Inferior parietal cortex (tissue), 1 donor: ENCODE measurements around the gene ANKRD62.
"Not testable (repeated sequence)": the region's sequence is repeated elsewhere in the genome, so short reads cannot be mapped to it uniquely, and the experiment has no call there.

ENCODE experiments used
- DNase-seq: peaks from one replicate; pipeline ENCODE4 v3.0.0-alpha.2; 2016; ENCODE audit errors: extremely low spot score

ANKRD62 gene

DNA sequence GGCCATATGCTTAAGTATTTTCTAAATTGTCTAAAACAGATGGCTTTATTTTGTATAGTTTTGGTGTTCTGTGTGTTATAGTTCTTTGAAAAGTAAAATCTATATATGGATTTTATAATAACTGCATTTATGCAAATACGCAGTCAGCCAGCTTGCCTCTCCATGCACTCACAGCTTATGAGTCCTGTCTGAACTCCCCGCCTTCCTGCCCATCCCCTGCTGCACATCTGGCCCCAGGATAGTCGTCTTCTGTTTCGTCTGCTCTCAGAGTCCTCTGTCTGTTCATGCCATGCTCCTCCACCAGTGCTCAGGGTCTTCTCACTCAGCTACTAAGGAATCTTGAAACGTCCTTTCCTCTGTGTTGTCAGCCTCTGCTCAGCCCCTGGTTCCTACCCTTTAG is 28.2 kb upstream of the ANKRD62 start:
- no peak for DNase-seq

DNA sequence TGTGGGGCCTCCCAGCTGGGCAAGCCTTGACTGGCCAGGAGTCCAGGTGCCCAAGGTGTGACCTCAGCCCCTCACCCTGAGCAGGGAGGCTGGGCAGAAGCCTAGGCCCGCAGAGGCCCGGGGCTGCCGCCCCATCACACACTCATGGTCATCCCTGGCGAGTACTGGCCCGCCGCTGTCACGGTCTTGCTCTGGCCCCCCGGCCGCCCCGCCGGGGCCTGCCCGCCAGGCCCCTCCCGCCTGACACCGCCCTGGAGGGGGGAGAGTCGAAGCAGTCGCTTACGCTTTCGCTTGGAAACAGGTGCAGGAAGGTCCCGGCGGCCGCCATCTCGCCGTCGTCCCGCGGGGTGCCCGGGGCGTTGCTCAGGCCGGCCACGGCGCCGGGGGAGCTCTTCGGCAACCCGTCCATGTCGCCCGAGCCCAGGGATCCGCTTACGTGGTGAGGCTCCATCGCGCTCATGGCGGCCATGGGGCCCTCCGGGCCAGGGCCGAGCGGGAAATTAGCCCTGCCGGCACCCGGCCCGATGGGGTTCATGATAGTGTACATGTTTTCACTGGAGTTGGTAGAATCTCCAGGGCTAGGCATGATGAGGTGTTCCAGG is 26.6 kb upstream of the ANKRD62 start:
- DNase-seq: no peak

DNA sequence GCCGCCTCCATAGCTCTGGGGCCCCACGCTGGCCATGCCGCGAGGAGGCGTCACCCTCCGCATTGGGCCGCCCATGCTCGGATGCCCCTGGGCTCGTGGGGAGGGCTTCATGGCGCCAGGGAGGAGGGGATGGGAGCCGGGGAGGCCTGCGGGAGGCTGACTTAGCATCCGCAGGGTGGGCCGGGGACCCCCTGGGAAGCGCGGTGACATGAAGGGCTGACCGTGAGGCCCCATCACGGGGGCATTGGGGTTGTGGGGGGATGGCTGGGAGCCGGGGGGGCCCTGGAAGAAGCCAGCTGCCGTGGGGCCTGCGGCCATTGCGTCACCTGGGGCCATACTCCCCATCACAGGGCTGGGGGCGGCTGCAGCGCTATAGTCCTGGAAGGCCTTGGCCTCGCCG is 26.0 kb upstream of the ANKRD62 start:
- DNase-seq: no peak

DNA sequence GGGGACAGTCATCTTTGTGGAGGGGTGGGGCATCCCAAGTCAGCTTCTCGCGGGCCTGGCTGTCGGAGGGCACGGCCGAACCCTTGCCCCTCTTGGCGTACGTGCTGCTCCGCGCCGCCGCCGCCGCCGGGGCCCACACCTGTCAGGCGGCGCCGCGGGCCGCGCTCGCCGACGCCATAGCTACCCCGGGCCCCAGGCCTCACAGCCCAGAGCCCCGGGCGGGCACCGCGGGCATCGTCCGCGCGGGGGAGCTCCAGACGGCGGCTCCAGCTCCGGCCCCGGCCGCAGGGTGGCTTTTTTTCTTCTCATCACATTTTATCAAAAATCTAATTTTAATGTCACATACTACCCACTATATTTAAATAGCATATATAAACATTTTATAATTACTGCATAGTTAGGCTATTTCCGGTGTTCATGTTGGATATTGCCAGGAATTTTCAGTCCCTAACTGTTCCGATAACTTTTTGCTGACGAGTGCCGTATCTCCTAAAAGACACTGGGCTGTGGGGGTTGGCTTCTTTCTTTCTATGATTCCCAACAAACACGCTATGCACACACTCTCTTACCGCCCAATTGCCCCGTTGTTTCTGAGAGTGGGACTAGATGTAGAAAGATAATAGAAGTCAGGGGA is 25.2 kb upstream of the ANKRD62 start:
- not testable (repeated sequence) for DNase-seq

DNA sequence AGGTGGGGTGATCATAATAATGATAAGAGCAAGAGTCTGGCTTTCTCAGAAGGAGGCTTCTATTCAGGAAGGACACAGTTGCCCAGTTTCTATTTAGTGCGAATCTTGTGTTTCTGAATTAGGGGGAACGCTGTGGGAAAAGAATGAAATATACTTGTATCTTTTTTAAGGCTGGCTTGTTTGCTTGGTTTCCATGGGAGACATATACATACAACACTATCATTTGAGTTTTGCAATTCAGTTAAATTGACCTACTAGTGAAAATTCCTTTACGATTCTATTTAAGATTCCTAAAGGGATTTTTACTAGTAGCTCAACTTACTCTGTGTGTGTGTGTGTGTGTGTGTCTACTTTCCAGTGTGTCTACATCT is 24.7 kb upstream of the ANKRD62 start:
- DNase-seq: no peak

DNA sequence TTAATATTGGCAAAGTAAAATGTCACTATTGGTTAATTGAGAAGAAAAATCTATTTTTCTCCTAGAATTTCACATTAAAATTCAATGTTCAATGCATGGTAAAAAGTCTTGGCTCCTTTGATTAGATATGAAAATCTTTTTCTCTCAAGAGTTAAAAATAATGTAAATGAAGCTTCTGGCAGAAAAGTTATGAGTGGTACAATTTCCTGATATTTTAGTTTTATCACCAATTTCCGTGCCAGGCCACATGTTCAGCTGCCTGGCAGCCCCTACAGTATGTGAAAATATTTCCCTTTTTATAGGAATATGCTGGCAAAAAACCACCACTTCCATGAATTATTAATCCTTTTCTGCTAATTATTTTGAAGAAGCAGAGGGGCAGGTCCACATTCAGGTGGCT is 22.6 kb upstream of the ANKRD62 start:
- not testable (repeated sequence) for DNase-seq

DNA sequence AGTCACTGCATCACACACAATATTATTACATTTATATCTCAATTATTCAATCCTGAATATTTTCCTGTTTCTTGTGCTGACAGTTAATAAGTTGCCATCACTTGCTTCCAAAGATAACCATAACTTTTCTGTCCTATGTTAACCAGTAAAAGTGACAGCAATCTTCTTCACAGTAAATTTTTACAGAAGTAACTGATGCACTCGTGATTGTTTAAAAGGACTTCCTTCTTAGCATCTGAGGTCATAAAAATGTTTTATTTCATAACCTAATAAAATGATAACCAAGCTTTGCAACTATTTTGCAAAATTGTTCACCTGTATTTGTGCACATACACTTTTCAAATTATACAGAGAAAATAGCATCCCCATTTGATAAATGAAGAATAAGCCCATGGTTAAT is 20.6 kb upstream of the ANKRD62 start:
- DNase-seq: no peak

DNA sequence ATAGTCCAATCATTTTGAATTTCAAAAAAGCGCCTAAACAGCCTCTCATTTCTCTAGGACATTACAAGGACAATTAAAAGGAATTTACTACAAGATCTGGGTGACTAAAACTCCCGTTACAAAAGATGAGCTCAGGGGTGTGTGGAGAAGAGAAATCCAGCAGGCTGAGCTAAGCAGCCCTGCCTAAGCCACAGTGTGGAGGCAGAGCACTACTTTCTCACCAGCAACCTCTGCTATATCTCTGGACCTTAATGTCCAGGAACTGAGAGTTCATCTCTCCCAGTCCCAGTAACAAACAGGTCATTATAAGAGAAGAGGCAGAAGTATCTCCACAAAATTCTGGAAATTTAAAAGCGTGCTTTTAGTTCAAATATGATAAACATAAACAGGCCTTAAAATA is 18.9 kb upstream of the ANKRD62 start:
- no peak for DNase-seq

DNA sequence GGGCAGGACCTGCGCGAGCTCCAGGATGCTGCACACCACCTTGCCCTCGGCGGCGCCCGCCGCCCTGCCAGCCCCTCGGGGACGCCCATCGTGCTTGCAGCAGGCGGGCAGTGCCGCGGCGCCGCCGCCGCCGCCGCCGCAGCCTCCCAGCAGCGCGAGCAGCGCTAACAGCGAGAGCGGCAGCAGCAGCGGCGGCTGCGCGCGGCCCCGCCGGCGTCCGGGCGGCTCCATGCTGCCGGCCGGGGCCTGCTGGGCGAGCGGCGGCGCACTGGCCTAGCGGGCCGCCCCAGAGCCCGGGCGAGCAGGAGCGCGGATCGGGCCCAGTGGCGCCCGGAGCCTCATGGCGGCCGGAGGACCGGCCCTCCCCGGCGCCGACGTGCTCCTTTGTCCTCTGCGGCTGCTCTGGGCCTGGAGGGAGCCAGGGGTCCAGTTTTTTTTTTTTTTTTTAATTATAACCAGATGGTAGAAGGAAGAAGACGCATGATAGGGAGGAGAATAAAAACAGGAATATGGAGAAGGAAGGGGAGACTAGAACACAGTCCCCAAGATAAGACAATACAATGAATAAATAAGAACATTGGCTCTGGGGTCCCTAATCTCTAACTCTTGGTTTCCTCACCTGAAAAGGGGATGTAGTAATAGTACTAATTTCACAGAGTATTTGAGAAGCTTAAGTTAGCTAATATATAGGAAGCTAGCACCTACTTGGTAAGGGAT is 17.1 kb upstream of the ANKRD62 start:
- DNase-seq: no peak

DNA sequence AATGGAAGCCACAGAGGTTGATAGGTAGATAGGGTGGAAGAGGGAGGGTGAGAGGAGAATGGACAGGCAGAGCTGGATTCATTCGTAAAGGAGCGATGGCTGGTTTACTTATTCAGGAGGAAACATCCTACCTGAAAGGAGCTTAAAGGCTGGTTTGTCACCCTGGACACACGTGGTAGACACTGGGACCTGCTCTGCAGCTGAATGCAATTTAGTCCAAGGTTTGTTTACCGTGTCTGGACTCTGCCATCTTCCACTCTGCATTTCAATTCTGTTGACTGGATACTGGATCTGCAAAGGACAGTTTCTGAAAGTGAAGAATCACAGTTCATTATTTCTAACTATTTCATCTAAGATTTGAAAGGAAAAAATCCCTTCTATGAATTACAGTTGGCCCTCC is 15.6 kb upstream of the ANKRD62 start:
- not testable (repeated sequence) for DNase-seq

DNA sequence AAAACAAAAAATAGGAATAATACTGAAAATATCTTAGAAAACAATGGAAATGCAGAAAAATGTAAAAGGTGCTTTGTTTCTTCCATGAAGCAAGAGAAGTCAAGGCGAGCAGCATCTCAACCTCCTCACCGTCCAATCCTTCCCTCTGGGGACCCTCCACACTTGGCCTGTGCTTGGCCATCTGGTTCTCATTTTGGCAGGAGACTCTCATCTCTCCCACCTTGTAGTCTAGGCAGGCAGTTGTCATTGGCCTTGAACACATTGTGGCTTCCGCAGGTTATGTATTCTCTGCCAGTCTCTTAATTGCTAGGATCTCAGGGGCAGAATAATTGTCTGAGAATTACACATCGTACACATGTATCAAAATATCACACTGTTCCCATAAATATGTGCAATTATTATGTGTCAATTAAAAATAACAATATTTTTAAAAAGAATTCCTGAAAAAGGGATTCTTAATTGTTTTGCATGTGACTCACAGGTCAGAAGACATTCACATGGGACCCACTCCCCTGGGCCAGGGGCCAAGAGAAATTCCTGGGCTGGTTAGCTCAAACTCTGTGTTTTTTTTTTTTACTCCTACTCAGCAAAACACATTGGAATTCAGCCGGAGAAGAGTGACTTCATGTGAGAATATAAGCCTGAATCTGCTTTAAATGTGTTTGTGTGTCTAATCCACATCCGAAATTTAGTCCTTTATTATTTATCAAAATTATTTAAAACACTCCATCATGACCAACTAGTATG is 14.0 kb upstream of the ANKRD62 start:
- DNase-seq: no peak

DNA sequence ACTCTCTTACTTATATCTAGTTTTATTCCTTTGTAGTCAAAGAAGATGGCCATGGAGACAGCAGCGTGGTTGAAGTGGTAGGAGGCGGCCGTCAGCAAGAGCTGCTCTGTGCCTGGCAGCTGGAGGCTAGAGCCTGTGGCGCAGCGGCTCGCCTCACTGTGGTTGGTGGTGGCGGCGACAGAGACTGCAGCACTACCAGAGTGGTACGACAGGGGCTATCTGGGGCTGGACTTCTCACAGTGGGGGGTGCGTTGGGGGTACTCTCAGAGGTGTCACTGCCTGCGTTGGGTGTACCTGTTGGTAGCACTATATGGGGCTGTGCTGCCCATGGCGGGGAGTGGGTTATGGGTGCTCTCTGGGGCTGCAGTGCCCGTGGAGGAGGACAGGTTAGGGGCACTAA is 8.5 kb upstream of the ANKRD62 start:
- DNase-seq: no peak

DNA sequence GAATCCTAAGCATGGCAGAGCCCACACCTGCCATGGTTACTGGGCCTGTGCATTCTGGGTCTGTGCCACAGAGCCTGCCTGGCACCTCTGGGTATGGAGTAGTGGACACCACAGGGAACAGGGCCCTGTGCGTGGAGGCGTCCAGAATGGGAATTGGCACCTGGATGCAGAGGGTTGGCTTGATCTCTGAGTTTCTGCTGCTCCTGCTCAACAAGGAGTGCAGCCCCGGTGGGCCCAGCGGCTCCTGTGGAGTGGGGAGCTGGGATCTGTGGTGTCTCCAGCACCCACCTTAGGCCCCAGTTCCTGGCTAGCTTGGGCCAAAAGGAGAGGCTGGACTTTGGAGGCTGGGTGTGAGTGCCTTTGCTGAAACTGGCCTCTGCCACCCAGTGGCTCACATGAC is 7.9 kb upstream of the ANKRD62 start:
- no peak for DNase-seq

DNA sequence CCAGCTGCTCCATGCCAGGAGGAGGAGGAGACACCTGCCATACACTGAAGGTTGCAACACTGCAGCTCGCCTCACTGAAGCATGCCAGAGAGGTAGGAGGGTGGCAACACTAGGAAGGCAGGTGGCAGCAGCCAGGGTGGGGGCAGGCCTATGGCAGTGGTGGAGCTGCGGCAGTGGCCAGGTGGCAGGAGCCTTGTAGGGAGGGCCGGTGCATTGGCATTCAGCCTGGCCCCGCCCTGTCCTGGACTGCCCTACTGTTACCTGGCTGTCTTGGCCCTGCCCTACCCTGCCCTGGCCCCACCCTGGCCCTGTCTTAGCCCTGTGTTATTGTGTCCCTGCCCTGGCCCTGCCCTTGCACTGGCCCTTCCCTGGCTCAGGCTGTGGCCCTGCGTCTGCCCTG is 7.4 kb upstream of the ANKRD62 start:
- DNase-seq: no peak

DNA sequence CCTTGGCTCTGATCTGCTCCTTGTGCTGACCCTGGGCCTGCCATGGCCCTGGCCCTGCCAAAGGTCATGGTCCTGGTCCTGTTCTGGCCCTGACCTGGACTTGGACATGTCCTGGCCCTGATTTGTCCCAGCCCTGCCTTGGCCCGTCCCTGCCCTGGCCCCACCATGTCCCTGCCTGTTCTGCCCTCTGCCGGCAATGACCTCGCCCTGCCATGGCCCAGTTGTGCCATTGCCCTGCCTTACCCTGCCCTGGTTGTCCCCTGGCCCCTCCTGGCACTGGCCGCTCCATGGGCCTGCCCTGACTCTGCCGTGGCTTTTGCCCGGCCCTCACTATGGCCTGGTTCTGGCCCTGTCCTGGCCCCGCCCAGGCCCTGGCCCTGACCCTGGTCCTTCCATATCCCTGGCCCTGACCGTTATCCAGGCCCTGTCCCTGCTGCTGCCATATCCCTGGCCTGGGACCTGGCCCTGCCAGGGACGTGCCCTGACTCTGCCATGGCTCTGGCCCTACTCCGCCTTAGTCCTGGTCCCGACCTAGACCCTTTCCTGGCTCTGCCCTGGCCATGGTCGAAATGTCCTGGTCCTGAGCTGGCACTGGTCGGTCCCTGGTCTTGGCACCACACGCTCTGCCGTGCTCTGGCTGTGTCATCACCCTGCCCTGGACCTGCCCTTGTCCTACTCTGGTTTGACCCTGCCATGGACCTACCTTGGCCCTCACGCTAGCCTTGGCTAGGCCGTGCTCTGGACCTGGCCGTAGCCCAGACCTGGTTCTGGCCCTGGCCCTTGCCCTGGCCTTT is 6.8 kb upstream of the ANKRD62 start:
- DNase-seq: no peak

DNA sequence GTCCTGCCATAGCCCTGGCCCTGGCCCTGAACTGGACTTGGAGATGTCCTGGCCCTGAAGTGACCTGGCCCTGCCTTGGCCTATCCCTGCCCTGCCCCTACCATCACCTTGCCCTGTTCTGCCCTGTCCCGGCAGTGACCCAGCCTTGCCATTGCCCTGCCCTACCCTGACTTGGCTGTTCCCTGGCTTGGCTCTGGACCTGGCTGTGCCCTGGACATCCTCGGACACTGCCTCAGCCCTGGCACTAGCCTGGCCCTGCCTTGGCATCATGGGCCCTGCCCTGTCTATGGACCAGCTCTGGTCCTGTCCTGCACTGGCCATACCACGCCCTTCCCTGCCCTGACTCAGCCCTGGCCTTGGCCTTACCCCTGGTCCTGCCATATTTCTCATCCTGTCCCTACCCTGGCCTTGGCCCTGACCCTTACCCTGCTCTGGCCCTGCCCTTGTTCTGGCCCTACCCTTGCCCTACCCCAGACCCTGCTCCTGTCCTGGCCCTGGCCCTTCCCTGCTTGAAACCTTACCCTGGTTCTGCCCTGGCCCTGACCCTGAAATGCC is 6.1 kb upstream of the ANKRD62 start:
- no peak for DNase-seq

DNA sequence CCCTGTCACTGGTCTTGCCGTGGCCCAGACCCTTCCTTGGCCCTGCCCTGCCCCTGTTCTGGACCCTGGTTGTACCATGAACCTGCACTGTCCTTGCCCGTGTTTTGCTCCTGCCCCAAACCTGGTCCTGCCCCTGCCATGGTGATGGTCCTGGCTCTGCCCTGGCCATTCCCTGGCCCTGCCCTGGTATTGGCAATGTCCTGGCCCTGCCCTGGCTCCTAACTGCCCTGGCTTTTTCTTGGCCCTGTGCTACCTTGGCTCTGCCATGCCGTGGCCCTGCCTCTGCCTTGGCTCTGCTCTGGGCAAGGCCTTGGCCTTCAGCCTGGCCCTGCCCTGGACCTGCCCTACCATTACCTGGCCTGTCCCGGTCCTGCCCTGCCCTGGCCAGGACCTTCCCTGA is 5.5 kb upstream of the ANKRD62 start:
- DNase-seq: no peak

DNA sequence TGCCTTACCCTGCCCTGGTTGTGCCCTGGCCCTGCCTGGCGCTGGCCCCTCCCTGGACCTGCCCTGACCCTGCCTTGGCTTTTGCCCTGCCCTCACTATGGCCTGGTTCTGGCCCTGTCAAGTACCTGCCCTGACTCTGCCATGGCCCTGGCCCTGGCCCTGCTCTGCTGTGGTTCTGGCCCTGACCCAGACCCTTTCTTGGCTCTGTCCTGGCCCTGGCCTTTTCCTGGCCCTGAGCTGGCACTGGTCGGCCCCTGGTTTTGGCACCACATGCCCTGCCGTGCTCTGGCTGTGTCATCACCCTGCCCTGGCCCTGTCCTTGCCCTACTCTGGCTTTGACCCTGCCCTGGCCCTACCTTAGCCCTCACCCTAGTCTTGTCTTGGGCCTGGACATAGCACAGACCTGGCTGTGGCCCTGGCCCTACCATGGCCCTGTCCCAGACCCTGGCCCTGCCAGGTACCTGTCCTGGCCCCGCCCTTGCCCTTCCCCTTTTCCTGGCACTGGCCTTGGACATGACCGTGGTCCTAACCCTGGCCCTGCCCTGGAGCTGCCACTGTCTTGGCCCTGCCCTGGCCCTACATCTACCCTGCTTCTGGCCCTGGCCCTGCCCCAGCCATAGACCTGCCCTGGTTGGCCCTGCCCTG is 4.8 kb upstream of the ANKRD62 start:
- no peak for DNase-seq

DNA sequence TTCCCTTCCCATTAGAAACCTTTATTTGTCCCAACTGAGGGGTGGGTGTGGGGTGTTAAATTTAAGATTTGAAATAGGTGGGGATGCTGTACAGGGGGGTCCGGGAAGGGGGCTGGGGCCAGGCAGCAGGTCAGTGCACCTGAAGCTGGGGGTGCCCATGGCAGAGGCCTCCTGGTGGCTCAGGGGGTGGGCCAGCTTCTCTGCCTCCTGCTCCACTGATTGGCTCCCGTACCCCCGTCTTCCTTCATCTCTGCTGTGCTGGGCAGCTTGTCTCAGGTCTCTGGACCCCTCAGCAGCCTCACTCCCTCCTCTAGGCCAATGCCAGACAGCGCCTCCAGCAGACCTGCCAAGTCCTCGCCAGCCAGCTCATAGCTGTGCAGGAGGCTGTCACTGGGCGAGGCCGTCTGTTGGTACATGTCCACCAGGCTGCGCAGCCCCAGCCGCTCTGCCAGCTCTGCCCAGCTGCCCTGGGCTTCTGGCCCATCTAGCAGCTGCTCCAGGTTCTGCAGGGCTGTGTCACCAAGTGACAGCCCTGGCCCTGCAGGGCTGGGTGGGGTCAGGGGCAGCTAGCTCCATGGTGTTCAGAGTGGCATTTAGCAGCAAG is 2.0 kb upstream of the ANKRD62 start:
- DNase-seq: no peak

DNA sequence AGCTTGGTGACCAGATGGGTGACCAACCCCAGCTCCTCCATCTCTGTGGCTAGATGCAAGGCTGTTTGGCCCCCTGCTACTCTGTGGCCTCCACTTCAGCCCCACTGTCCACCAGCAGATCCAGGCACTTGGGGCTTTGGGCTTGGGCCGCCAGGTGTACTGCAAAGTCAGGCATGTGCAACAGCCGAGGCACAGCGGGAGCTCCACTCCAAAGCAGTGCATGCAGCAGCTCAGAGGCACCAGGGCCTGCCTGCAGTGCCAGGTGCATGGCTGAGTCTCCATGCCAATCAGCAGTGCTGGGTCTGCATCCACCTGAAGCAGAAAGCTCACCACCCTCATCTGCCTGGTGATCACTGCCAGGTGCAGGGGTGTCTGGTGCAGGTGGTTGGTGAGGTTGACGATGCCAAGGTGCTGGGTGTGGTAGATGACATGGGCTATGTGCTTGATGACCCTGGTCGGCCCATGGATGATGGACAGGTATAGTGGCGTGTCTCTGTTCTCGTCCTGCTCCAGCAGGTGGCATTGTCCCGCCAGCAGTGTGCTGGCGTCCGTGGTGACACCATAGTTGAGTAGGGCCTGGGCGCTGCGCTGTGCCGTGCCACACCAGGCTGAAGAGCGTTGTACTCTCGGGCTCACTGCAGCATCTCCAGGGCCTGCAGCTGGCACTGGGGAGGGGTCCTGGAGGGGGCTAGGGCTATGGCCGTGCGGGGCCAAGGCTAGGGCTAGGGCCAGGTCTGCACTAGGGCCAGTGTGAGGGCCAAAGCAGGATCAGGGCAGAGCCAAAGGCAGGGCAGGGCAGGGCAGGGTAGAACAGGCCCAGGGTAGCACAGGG is 1.0 kb upstream of the ANKRD62 start:
- DNase-seq: no peak
